Measurements from ENCODE around the gene CCRL2.
"Not testable (repeated sequence)": the region's sequence is repeated elsewhere in the genome, so short reads cannot be mapped to it uniquely, and the experiment has no call there.

Gene CCRL2

DNA sequence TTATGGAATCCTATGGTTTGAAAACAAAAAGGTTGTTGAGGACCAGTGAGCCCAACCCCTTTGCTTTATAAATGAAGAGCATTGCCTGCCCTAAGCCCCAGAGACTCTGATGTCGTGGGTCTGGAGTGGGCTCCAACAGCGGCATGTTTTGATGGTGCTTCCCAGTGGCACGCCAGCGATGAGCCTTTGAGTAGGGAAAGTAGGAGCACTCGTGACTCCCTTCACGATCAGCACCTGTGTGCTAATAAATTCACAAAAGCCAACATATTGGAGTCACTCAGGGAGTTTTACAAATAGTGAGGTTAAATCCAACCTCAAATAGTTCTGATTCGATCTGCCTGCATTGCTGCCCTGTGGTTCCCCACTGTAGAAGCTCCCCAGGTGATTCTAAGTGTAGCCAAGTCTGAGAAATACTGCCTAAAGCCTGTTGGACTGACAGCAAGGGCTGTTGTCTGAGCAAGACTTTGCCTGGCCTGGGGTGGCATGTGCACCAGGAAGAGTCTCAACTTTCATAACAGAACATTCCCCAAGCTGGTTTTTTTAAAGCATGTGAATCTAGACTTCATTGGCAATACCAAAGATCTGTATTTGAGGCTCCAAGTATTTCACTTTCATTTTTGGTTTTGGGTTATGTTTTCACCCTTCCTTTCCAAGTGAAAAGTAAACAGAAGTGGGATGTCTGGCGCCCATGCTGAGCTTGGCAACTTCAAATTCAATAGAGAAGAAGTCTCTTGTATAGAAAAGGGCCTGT is 26.4 kb upstream of the CCRL2 start:
- DNase-seq (ENCODE audit: low read depth): no peak

- no peak for DNase-seq (ENCODE audit: low read depth)
Measured at GRCh38 chr3:46381625-46382024, 25.4 kb upstream of the CCRL2 start.

GRCh38 chr3:46383211-46383950 is 23.7 kb upstream of the CCRL2 start:
- DNase-seq (ENCODE audit: low read depth): no peak

DNA sequence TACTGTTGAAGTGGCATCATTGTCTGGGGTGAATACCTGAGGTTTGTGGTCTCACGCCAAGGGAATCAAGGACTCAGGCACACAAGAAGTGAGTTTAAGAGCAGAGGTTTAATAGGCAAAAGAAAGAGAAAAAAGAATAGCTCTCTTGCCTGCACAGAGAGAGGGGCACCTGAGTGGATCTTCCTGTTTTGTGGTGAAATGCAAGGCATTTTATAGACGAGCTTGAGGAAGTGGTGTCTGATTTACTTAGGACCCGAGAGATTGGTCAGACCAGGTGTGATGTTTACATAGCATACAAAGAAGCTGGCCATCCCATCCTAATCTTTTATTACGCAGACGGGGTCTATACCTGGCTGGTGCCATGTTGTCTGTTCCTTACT is 23.1 kb upstream of the CCRL2 start:
- DNase-seq (ENCODE audit: low read depth): no peak

GRCh38 chr3:46386205-46386604 is 20.9 kb upstream of the CCRL2 start:
- DNase-seq (ENCODE audit: low read depth): no peak

DNA sequence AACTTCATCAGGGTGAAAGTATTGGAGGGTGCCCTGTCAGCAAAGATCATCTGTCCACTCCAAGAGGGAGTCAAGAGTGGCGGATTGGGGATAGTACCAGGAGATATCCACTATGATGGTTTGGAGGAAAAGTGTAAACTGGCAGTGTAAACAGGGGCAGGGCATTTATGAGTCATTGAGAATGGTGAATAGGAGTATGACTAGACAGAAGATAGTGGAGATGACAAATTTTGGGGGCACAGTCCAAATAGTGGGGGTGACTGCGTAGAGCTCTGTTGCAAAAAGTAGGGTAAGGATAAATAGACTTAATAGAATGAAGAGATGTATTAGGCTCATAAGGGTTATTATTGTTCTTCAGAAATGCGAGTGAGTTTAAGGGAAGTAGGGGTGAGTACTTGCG is 18.2 kb upstream of the CCRL2 start:
- DNase-seq (ENCODE audit: low read depth): not testable (repeated sequence)

- DNase-seq (ENCODE audit: low read depth): no peak
Measured at GRCh38 chr3:46389306-46389705, 17.8 kb upstream of the CCRL2 start.

- DNase-seq (ENCODE audit: low read depth): not testable (repeated sequence)
Measured at GRCh38 chr3:46391526-46391925, 15.5 kb upstream of the CCRL2 start.

- no peak for DNase-seq (ENCODE audit: low read depth)
Measured at GRCh38 chr3:46393011-46393410, 14.0 kb upstream of the CCRL2 start.

- DNase-seq (ENCODE audit: low read depth): no peak
Measured at GRCh38 chr3:46393554-46394434, 13.3 kb upstream of the CCRL2 start.

DNA sequence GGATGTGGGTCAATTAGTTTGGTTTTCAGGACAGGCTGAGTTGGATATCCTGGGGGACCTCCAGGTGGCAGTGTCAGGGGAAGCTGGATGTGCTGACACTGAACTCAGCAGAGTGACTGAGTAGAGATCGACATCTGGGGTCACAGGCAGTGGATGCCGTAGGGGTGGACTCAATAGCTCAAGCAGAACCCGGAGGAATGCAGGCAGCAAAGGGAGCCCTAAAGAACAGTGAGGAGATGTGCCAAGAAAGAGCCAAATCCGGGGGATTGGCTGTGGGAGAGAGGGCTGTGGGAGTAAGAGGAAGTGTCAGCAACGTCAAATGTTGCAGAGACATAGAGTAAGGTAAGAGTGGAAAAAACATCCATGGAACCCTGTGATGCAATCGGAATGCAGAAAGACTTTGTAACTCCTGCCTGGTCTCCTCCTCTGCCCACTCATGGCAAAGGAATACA is 11.8 kb upstream of the CCRL2 start:
- DNase-seq (ENCODE audit: low read depth): no peak

DNA sequence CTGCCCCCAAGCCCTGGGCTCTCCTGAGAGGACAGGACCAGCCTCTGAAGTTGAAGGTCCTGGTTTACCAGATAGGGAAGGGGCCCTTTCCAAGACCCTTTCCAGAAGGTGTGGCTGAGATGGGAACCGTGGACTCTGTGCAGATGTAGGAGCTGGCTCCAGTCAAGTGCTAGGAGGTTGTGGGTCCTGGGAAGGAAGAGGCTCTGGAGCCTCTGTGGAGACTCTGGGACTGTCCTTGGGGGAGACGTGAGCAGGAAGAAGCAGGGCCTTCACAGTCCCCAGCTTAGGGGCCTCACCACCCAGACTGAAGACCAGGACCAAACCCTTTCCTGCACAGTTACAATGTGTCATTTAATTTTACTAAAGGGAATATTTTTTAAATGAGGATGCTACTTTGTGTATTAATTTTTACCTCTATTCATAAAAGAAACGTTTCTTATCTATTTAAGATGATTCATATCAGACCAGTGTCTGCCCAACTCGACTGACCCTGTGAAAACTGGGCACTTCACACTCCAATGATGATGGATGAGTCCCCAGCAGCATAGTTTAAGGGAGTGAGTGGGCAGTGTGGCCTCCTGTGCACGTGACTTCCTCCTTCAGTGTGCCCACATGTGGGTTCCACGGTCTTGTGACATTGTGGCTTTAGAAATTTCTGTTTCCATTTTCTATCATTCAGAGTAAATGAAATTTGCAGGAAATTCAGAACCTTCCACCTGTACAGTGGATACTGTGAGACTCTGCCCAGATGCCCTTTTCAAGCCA is 11.1 kb upstream of the CCRL2 start:
- no peak for DNase-seq (ENCODE audit: low read depth)

- no peak for DNase-seq (ENCODE audit: low read depth)
Measured at GRCh38 chr3:46397111-46397510, 9.9 kb upstream of the CCRL2 start.

GRCh38 chr3:46398186-46398955 is 8.7 kb upstream of the CCRL2 start:
- no peak for DNase-seq (ENCODE audit: low read depth)

DNA sequence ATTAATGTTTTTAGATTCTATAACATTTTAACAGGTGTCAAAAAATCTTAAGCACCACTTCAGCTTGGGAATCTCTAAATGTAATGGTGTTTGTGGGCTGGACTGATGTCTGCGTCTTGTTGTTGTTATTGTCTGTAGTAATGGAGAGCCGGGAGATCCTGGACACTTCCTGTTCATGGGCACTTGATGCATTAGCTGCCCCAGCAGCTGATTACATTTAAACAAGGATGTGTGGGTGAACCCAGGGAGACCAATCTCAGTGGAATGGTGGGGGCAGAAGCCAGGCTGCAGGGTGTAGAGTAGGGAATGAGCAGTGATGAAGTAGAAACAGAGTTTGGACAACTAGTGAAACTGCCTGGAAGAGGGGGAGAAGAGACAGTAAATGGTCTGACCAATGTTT is 8.0 kb upstream of the CCRL2 start:
- DNase-seq (ENCODE audit: low read depth): no peak

DNA sequence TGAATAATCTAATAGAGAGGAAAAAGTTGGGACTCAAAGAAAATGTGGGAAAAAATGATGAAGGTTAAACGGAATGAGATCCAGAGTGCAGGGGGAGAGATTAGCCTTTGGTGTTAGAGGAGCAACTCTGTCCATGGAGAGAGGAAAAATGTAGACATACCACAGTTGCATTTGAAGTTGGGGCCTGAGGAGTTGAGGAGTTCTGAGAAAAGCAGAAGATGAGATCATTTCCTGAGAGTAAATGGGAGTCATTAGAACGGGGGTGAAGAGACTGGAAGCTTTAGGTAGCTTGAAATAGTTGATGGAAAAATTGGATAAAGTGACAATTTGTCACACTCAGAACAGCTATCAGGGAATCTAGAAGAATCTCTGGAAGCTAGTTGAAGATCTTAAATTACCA is 7.5 kb upstream of the CCRL2 start:
- no peak for DNase-seq (ENCODE audit: low read depth)

GRCh38 chr3:46400000-46400734 is 6.9 kb upstream of the CCRL2 start:
- DNase-seq (ENCODE audit: low read depth): no peak

DNA sequence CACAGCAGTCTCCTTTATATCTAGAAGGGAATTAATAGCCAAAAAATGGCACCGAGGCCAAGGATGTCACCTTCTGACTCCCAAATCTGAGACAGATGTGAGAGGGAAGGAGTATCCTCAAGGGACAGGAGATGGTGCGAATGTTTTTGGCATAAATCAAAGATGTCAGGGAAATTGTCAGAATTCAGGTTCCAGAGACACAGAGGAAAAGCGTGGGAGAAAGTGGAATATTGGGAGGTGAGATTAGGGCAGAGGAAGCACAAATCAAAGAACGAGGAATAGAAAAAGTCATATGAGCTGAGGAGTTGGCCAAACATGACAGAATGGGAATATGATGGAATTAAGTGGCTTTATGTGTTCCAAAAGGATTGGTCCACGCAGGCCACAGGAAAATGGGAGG is 6.2 kb upstream of the CCRL2 start:
- DNase-seq (ENCODE audit: low read depth): no peak

GRCh38 chr3:46401579-46401978 is 5.5 kb upstream of the CCRL2 start:
- no peak for DNase-seq (ENCODE audit: low read depth)

GRCh38 chr3:46402902-46403301 is 4.2 kb upstream of the CCRL2 start:
- not testable (repeated sequence) for DNase-seq (ENCODE audit: low read depth)
